Chondrocyte (in vitro differentiated cells): ENCODE measurements around the gene UCP2. TPM values are rescaled to one million over a fixed set of nuclear protein-coding genes. Genes with fewer than 3 reads are reported as not detected.

Source experiments
- DNase-seq: peaks from one replicate; pipeline ENCODE4 v3.0.0; 2021; ENCODE audit warnings: mixed read lengths, low spot score
- H3K27ac Mint-ChIP-seq: one replicate; pipeline ENCODE4 v1.8.0; 2021; ENCODE audit warnings: mild to moderate bottlenecking, moderate library complexity, mixed read lengths; ENCODE audit not compliant: unreplicated experiment
- H3K27me3 Mint-ChIP-seq: 2 replicates; pipeline ENCODE4 v1.8.0; 2021; ENCODE audit warnings: low read depth, mixed read lengths
- H3K36me3 Mint-ChIP-seq: 2 replicates; pipeline ENCODE4 v1.8.0; 2021; ENCODE audit warnings: low read depth, mixed read lengths
- H3K4me1 Mint-ChIP-seq: 2 replicates; pipeline ENCODE4 v1.8.0; 2021; ENCODE audit warnings: low read depth, mild to moderate bottlenecking, mixed read lengths
- H3K4me3 Mint-ChIP-seq: one replicate; pipeline ENCODE4 v1.8.0; 2021; ENCODE audit warnings: mild to moderate bottlenecking, moderate library complexity, mixed read lengths; ENCODE audit not compliant: unreplicated experiment
- H3K9me3 Mint-ChIP-seq: 2 replicates; pipeline ENCODE4 v1.8.0; 2021; ENCODE audit warnings: low read depth, mixed read lengths
- CTCF ChIP-seq: fragments of 200-600 bp; sonication (generic); IDR thresholded peaks from 2 replicates; pipeline ENCODE4 v1.5.0; 2021; ENCODE audit warnings: antibody characterized with exemption, mild to moderate bottlenecking, moderate library complexity
- total RNA-seq: library from RNA; stranded (reverse); gene quantifications from 3 replicates; pipeline ENCODE4 v1.2.1, GENCODE V29; 2021

The UCP2 gene
- total RNA-seq, 1 donor from 2014 or later: 41.0 TPM

DNA sequence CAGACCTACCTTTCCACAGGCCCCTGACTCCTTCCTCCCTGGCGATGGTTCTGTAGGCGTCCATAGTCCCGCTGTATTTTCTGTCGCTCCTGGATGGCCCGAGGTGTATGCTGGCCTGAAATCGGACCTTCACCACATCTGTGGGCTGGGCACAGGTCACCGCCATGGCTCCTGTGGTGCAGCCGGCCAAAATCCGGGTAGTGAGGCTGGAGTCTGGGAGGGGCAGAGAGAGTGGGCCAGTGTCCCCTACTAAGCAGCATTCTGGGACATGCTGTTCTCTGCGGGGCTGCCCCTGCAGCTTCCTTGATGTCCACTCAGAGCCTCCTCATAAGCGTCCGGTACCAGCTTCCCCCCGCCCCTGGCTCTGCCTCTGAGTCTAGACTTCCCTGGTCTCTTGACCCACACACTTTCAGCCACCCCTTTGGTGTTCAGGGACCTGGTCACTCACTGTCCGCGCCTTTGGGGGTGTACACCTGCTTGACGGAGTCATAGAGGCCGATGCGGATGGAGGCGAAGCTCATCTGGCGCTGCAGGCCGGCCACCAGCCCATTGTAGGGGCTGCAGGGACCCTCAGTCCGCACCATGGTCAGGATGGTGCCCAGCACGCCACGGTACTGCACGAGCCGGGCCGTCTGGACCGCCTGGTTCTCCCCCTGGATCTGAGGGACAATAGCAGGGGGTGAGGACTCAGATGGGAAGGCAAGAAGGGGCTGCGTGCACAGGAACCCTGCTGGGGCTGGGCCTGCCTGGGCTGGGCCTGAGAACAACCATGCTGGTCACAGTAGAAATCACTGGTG, 23.3 kb upstream of the UCP2 start:
- Mint-ChIP-seq H3K4me3 (no peak overlapping the region), H3K9me3 (no peaks in the 10 kb centered on the region), H3K27ac (no peak overlapping the region), H3K4me1 (no peaks in the 10 kb centered on the region), H3K27me3 (no peaks in the 10 kb centered on the region), H3K36me3 (peaks cover 5% of the 10 kb centered on the region)
- no peak for DNase-seq
- TF ChIP-seq CTCF: no peak

DNA sequence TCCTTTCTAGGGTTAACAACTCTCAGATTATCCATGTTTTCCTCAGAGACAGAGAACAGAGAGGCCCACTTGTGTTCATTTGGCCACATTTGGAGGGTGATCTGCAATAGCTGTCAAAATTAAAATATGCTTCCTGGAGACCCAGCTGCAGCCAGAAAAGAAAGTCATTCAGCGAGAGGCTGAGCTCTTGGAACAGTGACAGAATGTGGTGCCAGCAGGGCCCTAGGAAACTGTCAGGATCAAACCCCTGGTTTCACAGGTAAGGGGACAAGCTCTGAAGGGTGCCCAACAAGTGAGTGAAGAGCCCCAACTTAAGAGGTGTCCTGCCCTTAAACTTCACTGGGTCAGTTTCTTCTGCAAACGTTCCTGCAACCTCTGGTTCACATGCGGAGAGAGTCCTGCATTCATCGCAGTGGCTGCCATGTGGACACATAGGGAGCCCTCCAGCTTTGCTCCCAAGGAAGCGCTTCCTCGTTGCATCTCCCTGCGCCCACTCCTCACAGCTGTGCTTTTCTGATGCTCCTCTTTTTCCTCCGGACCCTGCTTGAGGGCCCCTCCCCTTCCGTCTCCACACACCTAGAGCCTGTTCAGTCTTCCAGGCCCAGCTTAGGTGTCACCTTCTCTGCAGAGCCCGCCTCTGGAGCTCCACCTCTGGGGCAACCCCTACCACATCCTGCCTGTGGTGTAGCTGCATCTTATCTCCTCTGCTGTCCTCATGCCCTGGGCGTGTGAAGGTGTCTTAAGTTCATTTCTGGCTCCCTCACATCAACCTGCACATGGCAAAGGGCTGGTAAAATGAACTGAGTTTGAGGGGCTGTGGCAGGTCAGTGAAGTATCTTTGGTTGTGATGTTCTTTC, 22.3 kb upstream of the UCP2 start:
- Mint-ChIP-seq H3K27ac (no peak overlapping the region), H3K4me1 (no peaks in the 10 kb centered on the region), H3K4me3 (no peak overlapping the region), H3K9me3 (no peaks in the 10 kb centered on the region), H3K36me3 (peaks cover 5% of the 10 kb centered on the region), H3K27me3 (no peaks in the 10 kb centered on the region)
- DNase-seq: no peak
- no peak for TF ChIP-seq CTCF

DNA sequence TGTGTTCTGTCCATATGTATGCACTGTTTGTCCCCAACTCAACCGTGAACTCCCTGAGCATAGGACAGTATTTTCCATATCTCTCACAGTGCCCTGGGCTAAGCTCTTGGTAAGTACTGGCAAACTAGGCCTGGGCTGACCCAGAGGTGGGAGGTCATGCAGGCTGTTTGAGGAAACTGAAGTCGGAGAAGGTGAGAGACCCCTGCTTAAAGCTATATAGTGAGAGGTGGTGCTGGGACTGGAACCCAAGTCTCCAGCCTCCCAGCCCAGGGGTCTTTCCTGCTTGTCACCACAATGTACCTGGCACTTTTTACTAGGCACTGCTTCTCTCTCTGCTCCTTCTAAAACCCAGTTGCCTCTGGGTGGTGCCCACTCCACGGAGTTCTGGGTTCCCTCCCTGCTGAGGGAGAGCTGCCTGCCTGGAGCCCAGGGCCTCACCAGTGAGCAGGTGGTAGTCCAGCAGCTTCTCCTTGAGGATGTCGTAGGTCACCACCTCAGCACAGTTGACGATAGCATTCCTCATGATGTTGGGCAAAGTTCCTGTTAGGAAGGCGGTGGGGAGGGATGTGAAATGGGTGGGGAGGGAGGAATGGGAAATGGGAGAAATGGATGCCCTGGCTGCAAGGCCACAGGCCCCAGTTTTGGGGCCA, 21.5 kb upstream of the UCP2 start:
- no peaks in the 10 kb centered on the region for H3K9me3 Mint-ChIP-seq
- no peak overlapping the region for H3K27ac Mint-ChIP-seq
- H3K27me3 Mint-ChIP-seq: no peaks in the 10 kb centered on the region
- H3K4me3 Mint-ChIP-seq: no peak overlapping the region
- TF ChIP-seq CTCF: no peak
- no peak for DNase-seq
- peaks cover 5% of the 10 kb centered on the region for H3K36me3 Mint-ChIP-seq
- no peaks in the 10 kb centered on the region for H3K4me1 Mint-ChIP-seq

GRCh38 chr11:74002832-74003231, 20.2 kb upstream of the UCP2 start:
- DNase-seq: no peak
- Mint-ChIP-seq H3K9me3 (no peaks in the 10 kb centered on the region), H3K36me3 (peaks cover 5% of the 10 kb centered on the region), H3K4me3 (no peak overlapping the region), H3K4me1 (no peaks in the 10 kb centered on the region), H3K27me3 (no peaks in the 10 kb centered on the region), H3K27ac (no peak overlapping the region)
- no peak for TF ChIP-seq CTCF

GRCh38 chr11:74001822-74002286, 19.2 kb upstream of the UCP2 start:
- no peaks in the 10 kb centered on the region for H3K4me1 Mint-ChIP-seq
- H3K27ac Mint-ChIP-seq: no peak overlapping the region
- H3K27me3 Mint-ChIP-seq: no peaks in the 10 kb centered on the region
- no peak for TF ChIP-seq CTCF
- H3K9me3 Mint-ChIP-seq: no peaks in the 10 kb centered on the region
- H3K4me3 Mint-ChIP-seq: no peak overlapping the region
- H3K36me3 Mint-ChIP-seq: peaks cover 5% of the 10 kb centered on the region
- DNase-seq: no peak
